ENCODE data around the gene PNPLA1.

PNPLA1 gene

GRCh38 chr6:36315921-36316320 lies 46.1 kb downstream of the PNPLA1 start:
- DNase-seq (ENCODE audit: low spot score): no peak

DNA sequence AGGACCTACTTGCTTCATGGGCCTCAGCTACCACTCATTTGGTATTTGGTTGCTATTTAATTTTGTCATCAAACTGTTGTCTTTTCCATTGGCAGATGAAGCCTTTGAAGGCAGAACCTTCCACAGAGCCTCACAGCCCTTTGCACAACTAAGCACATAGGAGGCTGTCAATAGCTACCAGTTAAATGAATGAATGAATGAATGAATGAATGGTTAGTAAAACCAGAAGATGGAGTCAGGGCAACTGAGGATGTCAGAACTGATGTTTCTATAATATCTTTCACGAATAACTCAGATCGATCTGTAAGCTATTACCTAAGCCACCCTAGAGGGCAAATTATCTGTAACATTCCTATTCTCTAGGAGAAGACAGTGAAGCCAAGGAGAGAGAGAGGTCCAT lies 47.8 kb downstream of the PNPLA1 start:
- no peak for DNase-seq (ENCODE audit: low spot score)

DNA sequence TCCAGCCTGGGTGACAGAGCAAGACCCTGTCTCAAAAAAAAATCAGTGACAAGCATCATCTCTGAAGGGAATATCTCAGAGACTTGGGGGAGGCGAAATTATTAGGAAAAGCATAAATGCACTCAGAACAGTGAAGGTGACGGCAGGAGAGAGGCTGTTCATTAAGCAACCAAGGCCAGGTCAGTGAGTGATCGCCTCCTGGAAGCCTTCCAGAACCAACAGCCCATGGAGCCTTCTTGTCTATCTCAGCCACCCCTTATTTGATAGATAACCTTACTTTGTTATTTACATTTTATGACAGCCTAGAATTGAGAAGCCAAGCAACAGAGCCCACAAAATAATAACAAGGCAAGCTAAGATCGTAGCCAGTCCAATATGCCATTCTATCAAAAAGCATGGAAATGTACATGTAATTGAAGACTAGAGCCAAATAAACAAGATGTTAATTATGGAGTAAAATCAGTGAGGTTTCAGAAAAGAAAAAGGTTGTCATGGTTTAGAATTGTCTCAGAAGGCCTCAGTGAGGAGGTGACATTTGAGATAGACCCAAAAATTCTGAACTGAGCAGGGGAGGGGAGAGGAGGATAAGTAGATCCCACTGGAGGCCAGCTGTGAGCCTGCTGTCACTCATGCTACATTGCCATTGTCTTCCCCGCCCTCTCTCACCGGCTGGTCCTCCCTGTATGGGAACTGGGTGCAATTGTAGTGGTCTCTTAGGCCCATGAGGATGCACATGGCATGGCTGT lies 49.0 kb downstream of the PNPLA1 start:
- no peak for DNase-seq (ENCODE audit: low spot score)

DNA sequence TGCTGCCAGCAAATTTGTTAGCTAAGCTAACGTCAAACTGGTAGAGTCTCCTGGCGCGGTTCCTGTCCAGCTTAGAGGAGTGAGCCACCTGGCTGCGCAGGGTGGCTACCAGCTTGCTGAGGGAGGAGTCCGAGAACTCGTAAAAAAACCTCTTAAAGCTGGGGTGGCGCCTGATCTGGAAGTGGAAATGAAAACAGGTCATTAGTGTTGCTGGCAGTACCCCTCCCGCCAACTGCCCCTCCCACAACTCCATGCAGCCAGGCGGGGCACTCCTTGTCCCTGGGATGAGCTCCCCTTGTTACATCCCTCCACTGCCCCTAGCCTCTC lies 49.5 kb downstream of the PNPLA1 start:
- DNase-seq (ENCODE audit: low spot score): peak; percentile 71

GRCh38 chr6:36319821-36320220 lies 50.0 kb downstream of the PNPLA1 start:
- no peak for DNase-seq (ENCODE audit: low spot score)

- DNase-seq (ENCODE audit: low spot score): peak; percentile 64
Observed at GRCh38 chr6:36320475-36320874, 50.6 kb downstream of the PNPLA1 start.

GRCh38 chr6:36322591-36322990 lies 52.7 kb downstream of the PNPLA1 start:
- no peak for DNase-seq (ENCODE audit: low spot score)

DNA sequence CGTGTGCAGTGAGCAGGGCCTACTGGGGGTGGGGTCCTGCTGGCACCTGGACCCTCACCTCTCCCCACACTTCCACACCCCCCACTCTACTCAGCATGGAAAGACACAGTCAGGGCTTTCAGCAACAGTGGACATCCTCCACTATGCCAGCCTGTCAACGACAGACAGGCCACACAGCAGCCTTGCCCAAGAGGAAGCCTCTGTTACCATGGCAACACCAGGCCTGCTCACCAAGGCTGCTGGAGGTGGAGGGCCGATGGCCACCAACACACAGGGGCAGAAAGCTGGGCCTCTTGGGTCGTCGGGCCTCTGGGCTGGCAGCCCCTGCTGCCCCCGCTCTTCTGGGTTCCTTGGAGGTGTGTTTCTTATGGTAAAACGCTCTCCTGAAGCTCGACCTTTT lies 53.2 kb downstream of the PNPLA1 start:
- DNase-seq (ENCODE audit: low spot score): no peak

DNA sequence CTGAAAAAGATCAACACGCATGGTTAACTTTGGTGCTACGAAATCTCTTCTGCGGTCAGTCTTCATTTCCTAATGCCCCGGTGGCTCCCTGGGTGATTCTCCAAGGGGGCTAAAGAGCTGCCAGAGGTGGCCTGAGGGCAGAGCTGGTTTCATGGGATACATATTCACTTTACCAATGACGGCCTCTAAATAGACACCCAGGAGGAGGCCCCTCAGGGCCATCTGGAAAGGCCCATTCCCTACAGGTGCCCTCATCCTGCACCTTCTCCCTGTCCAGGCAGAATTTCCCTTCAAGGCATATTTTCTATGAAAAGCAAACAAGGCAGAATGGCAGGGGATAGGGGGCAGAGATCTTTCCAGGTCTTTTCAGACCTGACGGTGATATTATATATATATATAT lies 54.3 kb downstream of the PNPLA1 start:
- DNase-seq (ENCODE audit: low spot score): no peak

- DNase-seq (ENCODE audit: low spot score): no peak
Observed at GRCh38 chr6:36324715-36325114, 54.9 kb downstream of the PNPLA1 start.

DNA sequence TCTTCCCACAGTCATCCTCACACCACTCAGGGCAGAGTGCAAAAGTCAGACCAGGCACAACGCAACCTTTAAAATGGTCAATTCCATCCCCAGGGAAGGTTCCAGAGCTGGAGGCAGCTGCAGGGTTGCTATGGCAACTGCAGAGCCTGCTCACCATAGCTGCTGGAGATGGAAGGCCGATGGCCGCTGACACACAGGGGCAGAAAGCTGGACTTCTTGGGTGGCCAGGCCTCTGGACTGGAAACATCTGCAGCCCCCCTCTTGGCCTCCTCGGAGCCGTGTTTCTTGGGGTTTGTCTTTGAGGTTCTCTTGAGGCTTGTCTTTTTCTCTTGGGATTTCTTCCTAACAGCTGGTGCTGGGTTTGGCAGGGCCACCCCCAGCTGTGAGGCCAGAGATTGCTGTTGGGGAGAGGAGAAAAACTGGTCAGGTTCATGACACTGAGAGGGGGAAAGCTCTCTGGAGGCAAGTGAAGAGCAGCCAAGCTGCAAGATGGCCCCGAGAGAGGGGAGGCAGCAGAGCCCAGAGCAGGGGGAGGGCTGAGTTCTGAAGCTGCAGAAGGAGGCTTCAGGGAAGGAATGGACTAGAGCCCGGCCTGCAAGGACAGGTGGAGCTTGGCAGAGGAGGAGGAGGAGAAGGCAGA lies 56.6 kb downstream of the PNPLA1 start:
- no peak for DNase-seq (ENCODE audit: low spot score)

DNA sequence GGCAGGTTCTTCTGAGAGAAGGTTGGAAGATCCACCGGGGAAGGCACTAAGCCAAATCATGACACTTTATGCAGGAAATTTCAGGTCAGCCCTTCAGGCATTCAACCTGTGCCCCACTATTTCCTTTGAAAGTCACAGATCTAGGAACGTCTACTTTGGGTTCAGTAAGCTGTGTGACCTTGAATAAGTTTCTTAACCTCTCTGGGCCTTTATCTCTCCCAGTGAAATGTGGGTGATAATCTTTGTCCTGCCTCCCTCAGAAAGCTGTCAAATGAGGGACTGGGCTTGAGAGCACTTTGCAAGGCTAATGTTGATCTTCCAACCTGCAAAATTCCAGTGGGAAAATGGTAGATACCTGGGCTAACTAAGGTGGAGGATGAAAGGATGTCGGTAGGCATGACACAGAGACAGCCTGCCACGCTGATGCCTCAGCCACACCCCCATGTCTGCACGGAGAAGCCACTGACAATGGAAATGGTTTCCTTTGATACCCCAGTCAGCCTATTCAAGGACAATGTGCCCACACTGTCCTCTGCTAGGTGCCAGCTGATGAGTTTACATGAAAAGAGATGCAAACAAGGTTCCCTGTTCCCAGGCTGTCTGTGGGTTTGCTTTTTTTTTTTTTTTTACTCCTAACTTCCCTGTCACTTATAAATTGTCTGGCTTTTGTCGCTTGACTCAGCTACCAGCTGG lies 57.5 kb downstream of the PNPLA1 start:
- no peak for DNase-seq (ENCODE audit: low spot score)

- no peak for DNase-seq (ENCODE audit: low spot score)
Observed at GRCh38 chr6:36327919-36328236, 58.0 kb downstream of the PNPLA1 start.

GRCh38 chr6:36328600-36328999 lies 58.7 kb downstream of the PNPLA1 start:
- no peak for DNase-seq (ENCODE audit: low spot score)

- DNase-seq (ENCODE audit: low spot score): no peak
Observed at GRCh38 chr6:36329798-36330291, 60.0 kb downstream of the PNPLA1 start.

- no peak for DNase-seq (ENCODE audit: low spot score)
Observed at GRCh38 chr6:36330366-36330765, 60.5 kb downstream of the PNPLA1 start.

DNA sequence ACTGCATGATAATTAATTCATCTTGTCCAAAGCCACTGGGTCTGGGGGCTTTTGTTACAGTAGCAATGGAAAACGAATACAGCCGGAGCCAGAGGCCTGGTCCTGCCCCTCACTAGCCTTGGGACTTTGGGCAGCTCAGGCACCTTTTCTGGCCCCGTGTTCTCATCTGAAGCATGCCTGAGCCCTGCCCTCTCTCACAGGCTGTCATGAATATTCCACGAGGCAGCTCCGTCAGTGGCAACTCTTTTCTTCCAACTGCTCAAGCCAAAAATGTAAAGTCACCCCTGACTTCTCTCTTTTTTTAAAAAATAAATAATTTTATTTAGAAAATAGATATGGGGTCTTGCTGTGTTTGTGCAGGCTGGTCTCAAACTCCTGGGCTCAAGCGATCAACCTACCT lies 61.5 kb downstream of the PNPLA1 start:
- DNase-seq (ENCODE audit: low spot score): no peak

DNA sequence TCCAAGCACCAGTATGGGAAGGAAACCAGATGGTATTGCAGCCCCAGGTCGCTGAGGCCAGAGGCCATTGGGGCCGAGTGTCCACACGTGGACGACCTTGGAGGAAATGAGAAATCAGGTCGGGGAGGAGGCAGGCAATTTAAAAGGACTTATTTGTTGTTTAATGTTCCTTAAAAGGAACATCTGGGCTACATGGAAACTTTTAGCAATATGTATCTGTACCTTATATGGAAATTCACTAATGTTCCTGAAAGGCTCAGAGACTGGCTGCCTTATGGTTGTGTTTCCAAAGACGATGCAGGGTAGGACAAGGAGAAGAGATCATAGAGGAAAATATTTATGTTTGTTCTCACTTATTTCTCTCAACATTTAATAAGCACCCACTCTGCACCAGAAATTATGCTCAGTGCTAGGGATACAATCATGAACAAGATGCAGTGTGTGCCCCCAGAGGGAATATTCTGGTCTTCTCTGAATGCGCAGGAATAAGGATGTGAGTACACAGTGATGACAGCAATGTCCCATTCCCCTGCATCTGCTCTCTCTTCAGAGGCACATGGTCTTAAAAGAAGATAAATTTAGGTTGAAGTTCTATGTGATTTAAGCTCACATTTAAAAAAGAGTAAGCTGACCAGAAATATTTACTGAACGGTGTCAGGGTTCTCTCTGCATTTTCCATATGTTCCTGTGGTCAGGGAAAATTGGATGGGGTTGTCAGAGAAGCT lies 63.5 kb downstream of the PNPLA1 start:
- DNase-seq (ENCODE audit: low spot score): no peak

GRCh38 chr6:36333931-36334725 lies 64.3 kb downstream of the PNPLA1 start:
- no peak for DNase-seq (ENCODE audit: low spot score)

DNA sequence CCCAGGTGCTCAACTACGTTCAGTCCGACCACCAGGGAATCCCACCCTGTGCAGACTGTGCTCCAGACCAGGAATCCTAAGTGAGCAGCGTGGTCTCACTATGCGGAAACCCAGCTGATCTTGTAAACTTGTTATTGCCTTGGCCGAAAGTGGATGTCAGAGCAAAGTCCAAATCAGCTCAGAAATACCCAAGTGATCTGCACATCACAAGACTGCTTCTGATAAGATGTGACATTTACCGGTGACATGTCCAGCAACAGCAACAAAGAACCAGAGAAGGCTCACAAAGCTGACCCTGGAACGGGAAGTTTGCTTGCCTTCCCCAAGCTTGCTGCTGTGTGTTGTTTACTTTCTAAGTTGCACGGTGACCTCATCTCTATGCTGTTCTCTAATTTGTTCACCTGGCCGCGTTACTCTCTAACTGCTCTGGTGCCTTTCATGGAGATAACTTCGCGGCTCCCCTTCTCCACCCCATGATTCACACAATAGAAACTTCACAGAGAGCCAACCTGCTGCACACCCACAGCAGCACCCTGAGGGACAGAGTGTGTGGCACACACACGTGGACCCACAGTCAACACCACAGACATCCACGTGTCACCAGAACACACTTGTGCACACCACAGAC lies 65.1 kb downstream of the PNPLA1 start:
- peak; percentile 72 for DNase-seq (ENCODE audit: low spot score)

- DNase-seq (ENCODE audit: low spot score): no peak
Observed at GRCh38 chr6:36335465-36336207, 65.8 kb downstream of the PNPLA1 start.
